Measurements from ENCODE around the gene RSRC1.

- TF ChIP-seq POLR2A (IDR thresholded peaks at IDR 0.05; ENCODE audit: low read depth, low read length) (no peak), POLR2AphosphoS5 (IDR thresholded peaks at IDR 0.05; ENCODE audit: low read depth, low read length) (no peak)
These were observed 333.7 kb downstream of the RSRC1 start for GRCh38 chr3:158443632-158444031.
